ENCODE data around the gene SLC35G2. TPM values are rescaled to one million over a fixed set of nuclear protein-coding genes. Genes with fewer than 3 reads are reported as not detected.
"Not testable (repeated sequence)": the region's sequence is repeated elsewhere in the genome, so short reads cannot be mapped to it uniquely, and the experiment has no call there.

The SLC35G2 gene
- total RNA-seq, 1 donor from 2014 or later, result 3.9 TPM

DNA sequence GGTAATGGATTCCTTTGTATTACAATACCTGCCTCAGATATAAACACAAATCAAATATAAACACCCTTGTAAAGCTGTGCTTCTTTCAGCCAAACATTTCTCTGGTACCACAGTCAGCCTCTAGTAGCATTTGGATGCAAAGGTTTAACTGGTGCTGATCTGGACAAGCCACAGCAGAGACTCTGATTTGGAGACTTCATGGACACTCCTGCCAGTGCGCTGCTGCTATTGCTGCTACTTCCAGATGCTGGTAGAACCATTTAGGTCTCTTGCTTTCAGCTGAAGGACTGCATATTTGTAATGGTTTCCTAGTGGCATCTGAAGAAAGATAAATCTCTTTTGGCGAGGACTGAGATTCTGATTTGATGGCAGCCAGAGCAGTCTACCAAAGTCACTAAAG is 80.0 kb downstream of the SLC35G2 start:
- no peak for DNase-seq (ENCODE audit: low read depth)
- Histone ChIP-seq H3K36me3 (ENCODE audit: control insufficient read depth, insufficient read depth, low read length) (no peaks in the 10 kb centered on the region), H3K27me3 (ENCODE audit: control insufficient read depth, insufficient read depth, low read length) (no peaks in the 10 kb centered on the region), H3K4me3 (ENCODE audit: low read depth, low read length) (no peak overlapping the region)
- TF ChIP-seq, protein P1, sequence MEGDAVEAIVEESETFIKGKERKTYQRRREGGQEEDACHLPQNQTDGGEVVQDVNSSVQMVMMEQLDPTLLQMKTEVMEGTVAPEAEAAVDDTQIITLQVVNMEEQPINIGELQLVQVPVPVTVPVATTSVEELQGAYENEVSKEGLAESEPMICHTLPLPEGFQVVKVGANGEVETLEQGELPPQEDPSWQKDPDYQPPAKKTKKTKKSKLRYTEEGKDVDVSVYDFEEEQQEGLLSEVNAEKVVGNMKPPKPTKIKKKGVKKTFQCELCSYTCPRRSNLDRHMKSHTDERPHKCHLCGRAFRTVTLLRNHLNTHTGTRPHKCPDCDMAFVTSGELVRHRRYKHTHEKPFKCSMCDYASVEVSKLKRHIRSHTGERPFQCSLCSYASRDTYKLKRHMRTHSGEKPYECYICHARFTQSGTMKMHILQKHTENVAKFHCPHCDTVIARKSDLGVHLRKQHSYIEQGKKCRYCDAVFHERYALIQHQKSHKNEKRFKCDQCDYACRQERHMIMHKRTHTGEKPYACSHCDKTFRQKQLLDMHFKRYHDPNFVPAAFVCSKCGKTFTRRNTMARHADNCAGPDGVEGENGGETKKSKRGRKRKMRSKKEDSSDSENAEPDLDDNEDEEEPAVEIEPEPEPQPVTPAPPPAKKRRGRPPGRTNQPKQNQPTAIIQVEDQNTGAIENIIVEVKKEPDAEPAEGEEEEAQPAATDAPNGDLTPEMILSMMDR (IDR thresholded peaks at IDR 0.05; ENCODE audit: insufficient read depth, low read length, poor library complexity, severe bottlenecking), result no peak

GRCh38 chr3:136899622-136900158 is 80.8 kb downstream of the SLC35G2 start:
- H3K4me3 ChIP-seq (ENCODE audit: low read depth, low read length), result no peak overlapping the region
- H3K36me3 ChIP-seq (ENCODE audit: control insufficient read depth, insufficient read depth, low read length), result no peaks in the 10 kb centered on the region
- TF ChIP-seq, protein P1 (IDR thresholded peaks at IDR 0.05; ENCODE audit: insufficient read depth, low read length, poor library complexity, severe bottlenecking), result no peak
- DNase-seq (ENCODE audit: low read depth), result no peak
- H3K27me3 ChIP-seq (ENCODE audit: control insufficient read depth, insufficient read depth, low read length), result no peaks in the 10 kb centered on the region

DNA sequence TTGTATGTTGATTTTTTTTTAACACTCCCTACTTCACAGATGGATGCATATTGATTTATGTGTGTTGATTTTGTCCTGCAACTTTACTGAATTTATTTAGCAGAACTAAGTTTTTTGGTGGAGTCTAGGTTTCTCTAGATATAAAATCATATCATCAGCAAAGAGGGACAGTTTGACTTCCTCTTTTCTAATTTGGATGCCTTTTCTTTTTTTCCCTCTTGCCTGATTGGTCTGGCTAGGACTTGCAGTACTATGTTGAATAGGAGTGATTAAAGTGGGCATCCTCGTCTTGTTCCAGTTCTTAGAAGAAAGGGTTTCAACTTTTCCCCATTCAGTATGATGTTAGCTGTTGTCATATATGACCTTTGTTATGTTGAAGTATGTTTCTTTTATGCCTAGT is 81.8 kb downstream of the SLC35G2 start:
- not testable (repeated sequence) for H3K27me3 ChIP-seq (ENCODE audit: control insufficient read depth, insufficient read depth, low read length); H3K36me3 ChIP-seq (ENCODE audit: control insufficient read depth, insufficient read depth, low read length); DNase-seq (ENCODE audit: low read depth); H3K4me3 ChIP-seq (ENCODE audit: low read depth, low read length)

- H3K27me3 ChIP-seq (ENCODE audit: control insufficient read depth, insufficient read depth, low read length), result no peaks in the 10 kb centered on the region
- TF ChIP-seq, protein P1 (IDR thresholded peaks at IDR 0.05; ENCODE audit: insufficient read depth, low read length, poor library complexity, severe bottlenecking), result no peak
- H3K4me3 ChIP-seq (ENCODE audit: low read depth, low read length), result no peak overlapping the region
- DNase-seq (ENCODE audit: low read depth), result no peak
- no peaks in the 10 kb centered on the region for H3K36me3 ChIP-seq (ENCODE audit: control insufficient read depth, insufficient read depth, low read length)
Measured at GRCh38 chr3:136901391-136901790, 82.5 kb downstream of the SLC35G2 start.

- not testable (repeated sequence) for H3K4me3 ChIP-seq (ENCODE audit: low read depth, low read length); H3K36me3 ChIP-seq (ENCODE audit: control insufficient read depth, insufficient read depth, low read length); DNase-seq (ENCODE audit: low read depth); H3K27me3 ChIP-seq (ENCODE audit: control insufficient read depth, insufficient read depth, low read length)
Measured at GRCh38 chr3:136902530-136902929, 83.6 kb downstream of the SLC35G2 start.

GRCh38 chr3:136903899-136904298 is 85.0 kb downstream of the SLC35G2 start:
- Histone ChIP-seq H3K36me3 (ENCODE audit: control insufficient read depth, insufficient read depth, low read length) (no peaks in the 10 kb centered on the region), H3K27me3 (ENCODE audit: control insufficient read depth, insufficient read depth, low read length) (no peaks in the 10 kb centered on the region), H3K4me3 (ENCODE audit: low read depth, low read length) (no peak overlapping the region)
- no peak for DNase-seq (ENCODE audit: low read depth)
- TF ChIP-seq, protein P1 (IDR thresholded peaks at IDR 0.05; ENCODE audit: insufficient read depth, low read length, poor library complexity, severe bottlenecking), result no peak

DNA sequence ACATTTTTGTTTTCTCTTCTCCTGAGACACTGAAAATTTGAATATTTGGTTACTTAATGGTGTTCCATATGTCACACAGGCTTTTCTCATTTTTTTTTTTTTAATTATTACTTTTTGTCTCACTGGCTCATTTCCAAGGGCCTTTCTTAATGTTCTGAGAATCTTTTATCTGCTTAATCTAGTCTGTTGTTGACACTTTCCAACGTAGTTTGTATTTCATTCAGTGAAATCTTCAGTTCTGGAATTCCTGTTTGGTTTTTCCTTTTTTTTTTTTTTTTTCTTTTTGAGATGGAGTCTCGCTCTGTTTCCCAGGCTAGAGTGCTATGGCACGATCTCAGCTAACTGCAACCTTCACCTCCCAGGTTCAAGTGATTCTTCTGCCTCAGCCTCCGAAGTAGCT is 85.8 kb downstream of the SLC35G2 start:
- TF ChIP-seq, protein P1 (IDR thresholded peaks at IDR 0.05; ENCODE audit: insufficient read depth, low read length, poor library complexity, severe bottlenecking), result no peak
- DNase-seq (ENCODE audit: low read depth), result no peak
- H3K36me3 ChIP-seq (ENCODE audit: control insufficient read depth, insufficient read depth, low read length), result no peaks in the 10 kb centered on the region
- no peak overlapping the region for H3K4me3 ChIP-seq (ENCODE audit: low read depth, low read length)
- H3K27me3 ChIP-seq (ENCODE audit: control insufficient read depth, insufficient read depth, low read length), result no peaks in the 10 kb centered on the region
